Sigmoid colon (tissue), 7 donors: Measurements from ENCODE around the gene MRPS24. TPM values are rescaled to one million over a fixed set of nuclear protein-coding genes. Genes with fewer than 3 reads are reported as not detected.

Experiments
- DNase-seq: peaks from one replicate; pipeline ENCODE4 v3.0.0-alpha.2; 2019
- H3K27ac ChIP-seq, 4 donors: fragments of 200-600 bp; sonication (generic); one replicate each; pipeline ENCODE4 v1.5.1; 2016 to 2019; ENCODE audit warnings: mild to moderate bottlenecking in 1 of 4
- H3K27me3 ChIP-seq, 3 donors: fragments of 200-600 bp; sonication (generic); one replicate each; pipeline ENCODE4 v1.5.1; 2019; ENCODE audit warnings: mild to moderate bottlenecking in 1 of 3
- H3K36me3 ChIP-seq, 4 donors: fragments of 200-600 bp; sonication (generic); one replicate each; pipeline ENCODE4 v1.5.1; 2016 to 2019
- H3K4me1 ChIP-seq, 4 donors: fragments of 200-600 bp; sonication (generic); one replicate each; pipeline ENCODE4 v1.5.1; 2017 to 2019
- H3K4me3 ChIP-seq, 4 donors: fragments of 200-600 bp; sonication (generic); one replicate each; pipeline ENCODE4 v1.5.1; 2017 to 2019; ENCODE audit warnings: mild to moderate bottlenecking in 2 of 4, moderate library complexity in 1 of 4
- H3K9me3 ChIP-seq, 4 donors: fragments of 200-600 bp in 3 of 4; sonication (generic) in 3 of 4; one replicate each; pipeline versions ENCODE4 v1.5.1 to v1.6.1; 2013 to 2019
- CTCF ChIP-seq, 4 experiments: fragments of 450-650 bp in 3 of 4; fragments of 200-600 bp in 1 of 4; IDR thresholded peaks; one replicate each; pipeline ENCODE4 v1.5.1; 2016 to 2019; ENCODE audit warnings: antibody characterized with exemption in 4 of 4, mild to moderate bottlenecking in 3 of 4, moderate library complexity in 2 of 4
- EP300 ChIP-seq, 4 donors: sonication (generic); formaldehyde crosslinking; IDR thresholded peaks; one replicate each; pipeline ENCODE4 v1.6.1; 2017; ENCODE audit warnings: antibody characterized with exemption in 4 of 4
- POLR2A ChIP-seq, 2 donors: fragments of 450-650 bp; IDR thresholded peaks; one replicate each; pipeline ENCODE4 v1.6.1; 2016; ENCODE audit warnings: antibody characterized with exemption in 2 of 2, mild to moderate bottlenecking in 2 of 2, moderate library complexity in 2 of 2
- POLR2AphosphoS5 ChIP-seq, 4 donors: sonication (generic); formaldehyde crosslinking; IDR thresholded peaks; one replicate each; pipeline ENCODE4 v1.6.1; 2017; ENCODE audit warnings: antibody characterized with exemption in 4 of 4
- WGBS, 2 donors: extraction: QIAGEN DNeasy Blood & Tissue Kit; methylation state at CpG; one replicate each; pipeline ENCODE4 v1.1.7; 2013; 5-methylcytosine and 5-hydroxymethylcytosine counted together
- intact Hi-C: fragments of 100-400 bp; cut with DNase I; formaldehyde crosslinking; loops from one replicate; pipeline ENCODE4 v1.15.1; 2023
- polyA plus RNA-seq, 3 donors: library from polyadenylated mRNA; stranded (reverse); fragments of 200-250 nt; gene quantifications; one replicate each; pipeline ENCODE4 v1.2.3, GENCODE V29; 2013
- total RNA-seq, 4 donors: library from RNA; depleted of rRNA; stranded (reverse); fragments of >200 nt; gene quantifications; one replicate each; pipeline ENCODE4 v1.1.0, GENCODE V29; 2016
- donor health status: healthy with polysubstance abuse.
- donor health status: Bipolar disorder and iron deficiency.
- donor health status: healthy.

Gene MRPS24
- total and polyA plus RNA-seq, 7 donors = 105 to 177 (median 145) TPM

- Histone ChIP-seq H3K27me3 (no peaks in the 10 kb centered on the region), H3K4me3 (no peak overlapping the region), H3K27ac (no peak overlapping the region), H3K9me3 (no peaks in the 10 kb centered on the region), H3K4me1 (peaks cover 0 to 12% (median 5%) of the 10 kb centered on the region in 4 donors), H3K36me3 (peaks cover 5 to 62% (median 31%) of the 10 kb centered on the region in 4 donors)
- TF ChIP-seq CTCF (IDR thresholded peaks at IDR 0.05) (no peak), EP300 (IDR thresholded peaks at IDR 0.05) (no peak), POLR2AphosphoS5 (IDR thresholded peaks at IDR 0.05) (no peak), POLR2A (IDR thresholded peaks at IDR 0.05) (no peak)
- WGBS, 2 donors = 87 to 92% methylated on average over 4 of the region's 4 CpGs
- no peak for DNase-seq
- intact Hi-C loops = no loop called here
Observed at GRCh38 chr7:43884209-43884608, 14.9 kb upstream of the MRPS24 start.

GRCh38 chr7:43880596-43880995 lies 11.3 kb upstream of the MRPS24 start:
- no peak for DNase-seq
- intact Hi-C loops = no loop called here
- no peaks in the 10 kb centered on the region for H3K9me3 ChIP-seq
- no peak for TF ChIP-seq CTCF (IDR thresholded peaks at IDR 0.05)
- H3K36me3 ChIP-seq = peaks cover 18 to 84% (median 59%) of the 10 kb centered on the region in 4 donors
- H3K27ac ChIP-seq = no peak overlapping the region
- H3K4me3 ChIP-seq = no peak overlapping the region
- H3K27me3 ChIP-seq = no peaks in the 10 kb centered on the region
- peaks cover 0 to 8% (median 3%) of the 10 kb centered on the region in 4 donors for H3K4me1 ChIP-seq
- WGBS, 2 donors = 79 to 87% methylated on average over 5 of the region's 5 CpGs

GRCh38 chr7:43879477-43879876 lies 10.2 kb upstream of the MRPS24 start:
- intact Hi-C loops = no loop called here
- Histone ChIP-seq H3K9me3 (no peaks in the 10 kb centered on the region), H3K4me3 (no peak overlapping the region), H3K4me1 (peaks cover 0 to 8% (median 3%) of the 10 kb centered on the region in 4 donors), H3K27me3 (no peaks in the 10 kb centered on the region), H3K27ac (no peak overlapping the region), H3K36me3 (peaks cover 16 to 82% (median 59%) of the 10 kb centered on the region in 4 donors)
- WGBS, 2 donors = 88 to 94% methylated on average over 2 of the region's 2 CpGs
- no peak for DNase-seq
- TF ChIP-seq POLR2A (IDR thresholded peaks at IDR 0.05) = no peak
- no peak for TF ChIP-seq EP300 (IDR thresholded peaks at IDR 0.05)
- no peak for TF ChIP-seq POLR2AphosphoS5 (IDR thresholded peaks at IDR 0.05)
- no peak for TF ChIP-seq CTCF (IDR thresholded peaks at IDR 0.05)

- intact Hi-C loops = no loop called here
Observed at GRCh38 chr7:43878867-43879266, 9.6 kb upstream of the MRPS24 start.

More at GRCh38 chr7:43878867-43879266, 9.6 kb upstream of the MRPS24 start:
- H3K4me1 ChIP-seq = peaks cover 0 to 8% (median 3%) of the 10 kb centered on the region in 4 donors
- DNase-seq = no peak
- peak overlapping the region in 1 of 4 donors; percentile 14 for H3K27ac ChIP-seq
- no peaks in the 10 kb centered on the region for H3K9me3 ChIP-seq
- peaks cover 14 to 76% (median 53%) of the 10 kb centered on the region in 4 donors for H3K36me3 ChIP-seq
- 92 to 94% methylated on average over 5 of the region's 5 CpGs for WGBS, 2 donors
- no peak overlapping the region for H3K4me3 ChIP-seq
- no peaks in the 10 kb centered on the region for H3K27me3 ChIP-seq
- TF ChIP-seq POLR2A (IDR thresholded peaks at IDR 0.05) (no peak), EP300 (IDR thresholded peaks at IDR 0.05) (no peak), CTCF (IDR thresholded peaks at IDR 0.05) (no peak), POLR2AphosphoS5 (IDR thresholded peaks at IDR 0.05) (no peak)
